ENCODE results near the gene ZNF326. TPM values are rescaled to one million over a fixed set of nuclear protein-coding genes. Genes with fewer than 3 reads are reported as not detected.
A peak's percentile ranks its signal among the peaks of the same experiment; 100 is the strongest.
"Not testable (repeated sequence)": the region's sequence is repeated elsewhere in the genome, so short reads cannot be mapped to it uniquely, and the experiment has no call there.

The ZNF326 gene
- total RNA-seq, 1 donor from 2014 or later = 9.1 TPM

DNA sequence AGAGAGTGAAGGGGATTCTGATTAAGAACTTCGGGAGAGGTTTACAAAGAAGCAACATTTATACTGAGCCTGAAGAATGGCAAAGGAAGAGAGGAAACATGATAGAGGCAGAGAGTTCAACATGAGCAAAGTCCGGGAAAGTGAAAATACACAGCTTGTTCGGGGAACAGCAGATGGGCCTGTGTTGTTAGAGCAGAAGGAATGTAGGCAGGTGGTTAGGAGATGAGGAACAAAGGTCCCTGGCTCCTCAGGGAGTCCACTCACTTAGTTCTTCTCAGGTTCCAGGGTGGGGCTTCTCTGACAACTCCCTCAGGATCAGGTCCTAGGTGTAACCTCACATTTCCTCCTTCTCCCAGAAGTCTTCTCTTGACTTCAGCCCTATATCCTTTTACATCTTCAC lies 5.1 kb upstream of the ZNF326 start:
- TF ChIP-seq, protein P1, sequence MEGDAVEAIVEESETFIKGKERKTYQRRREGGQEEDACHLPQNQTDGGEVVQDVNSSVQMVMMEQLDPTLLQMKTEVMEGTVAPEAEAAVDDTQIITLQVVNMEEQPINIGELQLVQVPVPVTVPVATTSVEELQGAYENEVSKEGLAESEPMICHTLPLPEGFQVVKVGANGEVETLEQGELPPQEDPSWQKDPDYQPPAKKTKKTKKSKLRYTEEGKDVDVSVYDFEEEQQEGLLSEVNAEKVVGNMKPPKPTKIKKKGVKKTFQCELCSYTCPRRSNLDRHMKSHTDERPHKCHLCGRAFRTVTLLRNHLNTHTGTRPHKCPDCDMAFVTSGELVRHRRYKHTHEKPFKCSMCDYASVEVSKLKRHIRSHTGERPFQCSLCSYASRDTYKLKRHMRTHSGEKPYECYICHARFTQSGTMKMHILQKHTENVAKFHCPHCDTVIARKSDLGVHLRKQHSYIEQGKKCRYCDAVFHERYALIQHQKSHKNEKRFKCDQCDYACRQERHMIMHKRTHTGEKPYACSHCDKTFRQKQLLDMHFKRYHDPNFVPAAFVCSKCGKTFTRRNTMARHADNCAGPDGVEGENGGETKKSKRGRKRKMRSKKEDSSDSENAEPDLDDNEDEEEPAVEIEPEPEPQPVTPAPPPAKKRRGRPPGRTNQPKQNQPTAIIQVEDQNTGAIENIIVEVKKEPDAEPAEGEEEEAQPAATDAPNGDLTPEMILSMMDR (conservative IDR thresholded peaks at IDR 0.05; ENCODE audit: low read depth, low read length) = no peak
- no peak for DNase-seq (ENCODE audit: low read depth)
- H3K4me3 ChIP-seq (ENCODE audit: low read depth, low read length) = no peak overlapping the region

DNA sequence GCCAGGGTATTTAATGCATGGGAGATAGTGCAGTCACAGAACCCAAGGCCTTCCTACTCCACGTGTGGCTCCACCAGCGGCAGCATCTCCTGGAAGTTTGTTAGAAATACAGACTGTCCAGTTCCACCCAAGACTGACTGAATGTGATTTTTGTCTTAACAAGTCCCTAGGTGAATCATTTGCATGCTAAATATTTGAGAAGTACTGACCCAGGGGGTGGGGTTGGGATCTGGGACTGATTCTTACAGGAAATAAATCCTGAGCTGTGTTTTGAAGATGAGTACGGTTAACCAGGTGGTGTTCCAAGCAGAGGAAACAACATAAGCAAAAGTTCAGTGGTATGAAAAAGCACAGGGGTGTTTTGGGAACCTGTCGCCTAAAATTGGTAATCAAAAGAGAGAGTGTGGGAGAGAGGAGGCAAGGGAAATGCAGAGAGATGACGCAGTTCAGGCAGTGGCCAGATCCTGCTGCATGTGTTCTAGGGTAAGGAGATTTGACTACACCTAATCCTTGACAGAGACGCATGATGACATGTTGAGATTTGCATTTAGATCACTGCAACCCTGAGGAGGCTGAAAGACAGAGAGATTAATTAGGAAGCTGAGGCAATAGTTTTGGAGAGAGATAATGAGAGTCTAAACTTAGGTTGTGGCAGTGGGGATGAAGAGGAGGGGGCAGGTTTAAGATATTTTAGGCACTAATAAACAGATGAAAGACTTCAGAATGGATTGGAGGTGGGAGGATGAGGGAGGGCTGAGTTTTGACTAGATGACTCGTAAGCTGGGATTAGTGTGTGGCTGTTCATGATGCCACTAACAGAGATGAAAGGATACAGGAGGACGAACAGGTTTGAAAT lies 3.7 kb upstream of the ZNF326 start:
- TF ChIP-seq, protein P1 (conservative IDR thresholded peaks at IDR 0.05; ENCODE audit: low read depth, low read length) = no peak
- no peak for DNase-seq (ENCODE audit: low read depth)
- H3K4me3 ChIP-seq (ENCODE audit: low read depth, low read length) = no peak overlapping the region

DNA sequence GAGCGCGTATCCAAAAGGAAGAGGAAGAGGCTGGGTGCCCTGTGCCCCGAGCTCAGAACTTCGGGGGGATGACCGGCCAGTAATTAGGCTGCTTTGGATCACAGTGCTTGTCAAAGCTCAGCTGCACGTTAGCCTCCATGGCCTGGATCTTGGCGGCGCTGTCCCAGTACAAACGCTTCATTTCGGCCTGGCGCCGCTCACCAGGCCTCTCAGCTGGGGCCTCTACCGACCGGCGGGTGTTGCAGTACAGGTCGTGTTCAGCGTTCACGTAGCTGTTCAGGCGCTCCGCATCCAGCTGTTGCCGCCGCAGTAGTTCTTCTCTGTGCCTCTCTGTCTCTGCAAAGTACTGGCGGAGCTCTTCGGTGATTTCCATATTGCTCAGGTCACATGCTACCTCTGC lies 1.4 kb upstream of the ZNF326 start:
- TF ChIP-seq, protein P1 (conservative IDR thresholded peaks at IDR 0.05; ENCODE audit: low read depth, low read length) = no peak
- DNase-seq (ENCODE audit: low read depth) = no peak
- no peak overlapping the region for H3K4me3 ChIP-seq (ENCODE audit: low read depth, low read length)

DNA sequence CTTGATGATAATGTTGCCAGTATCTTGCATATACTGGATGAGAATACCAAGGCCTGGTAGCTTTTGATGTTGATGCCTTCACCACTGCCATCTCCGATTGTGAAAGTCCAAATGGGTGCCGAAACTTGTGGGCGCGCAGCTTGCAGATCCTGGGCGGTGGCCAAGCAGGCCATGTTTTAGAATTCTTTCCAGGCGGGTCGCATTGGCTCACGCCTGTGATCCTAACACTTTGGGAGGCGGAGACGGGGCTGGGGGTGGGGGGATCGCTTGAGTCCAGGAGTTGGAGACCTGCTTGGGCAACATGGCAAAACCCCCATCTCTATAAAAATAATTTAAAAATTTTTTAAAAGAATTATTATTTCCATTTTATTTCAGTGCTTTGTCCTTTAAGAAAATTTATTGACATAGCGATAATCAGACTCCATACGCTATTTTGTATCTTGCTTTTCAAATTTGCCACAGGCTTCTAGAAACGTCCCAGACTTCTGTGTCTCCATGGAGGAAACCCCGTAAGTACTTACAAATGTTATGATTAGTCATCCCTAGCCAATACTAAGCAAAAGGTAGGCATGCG lies 592 bp upstream of the ZNF326 start:
- TF ChIP-seq, protein P1 (conservative IDR thresholded peaks at IDR 0.05; ENCODE audit: low read depth, low read length) = no peak
- H3K4me3 ChIP-seq (ENCODE audit: low read depth, low read length) = peak overlapping the region; percentile 88
- DNase-seq (ENCODE audit: low read depth) = no peak

DNA sequence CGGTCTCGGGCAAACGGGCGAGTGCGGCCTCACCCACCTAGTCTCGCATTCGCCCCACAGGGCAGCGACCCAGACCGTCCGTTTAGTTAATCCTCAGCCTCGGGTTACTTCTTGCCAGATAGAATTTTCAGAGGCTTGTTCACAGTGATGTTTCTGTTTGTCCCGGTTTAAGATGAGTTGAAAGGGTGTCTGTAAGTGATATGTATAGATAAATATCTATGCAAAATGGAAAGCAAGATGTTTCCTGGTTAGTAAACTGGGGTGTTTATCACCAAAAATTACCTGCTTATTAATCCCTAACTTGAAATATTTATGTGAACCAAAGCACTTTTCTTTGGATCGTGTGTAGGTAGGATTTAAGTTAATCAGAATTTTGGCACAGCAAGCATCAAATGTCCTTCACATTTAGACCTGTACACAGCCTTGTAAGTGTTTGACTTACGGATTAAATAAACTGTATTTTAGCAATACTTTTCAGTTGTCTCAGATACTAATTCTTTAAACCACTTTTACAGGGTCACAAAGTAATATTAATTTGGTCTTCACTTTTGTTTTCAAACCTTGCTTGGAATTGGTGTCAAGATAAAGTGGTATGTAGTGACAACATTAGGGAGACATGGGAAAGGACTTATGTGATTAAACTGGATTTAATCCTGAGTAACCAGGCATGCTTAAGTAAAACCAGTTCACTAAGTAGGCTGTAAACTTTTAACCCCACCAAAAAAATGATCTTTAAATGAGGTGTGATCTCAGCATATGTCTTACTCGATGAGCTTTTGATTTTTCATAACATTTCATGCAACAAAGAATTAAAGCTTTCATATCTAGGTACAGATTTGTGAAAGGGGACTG lies 914 bp downstream of the ZNF326 start:
- H3K4me3 ChIP-seq (ENCODE audit: low read depth, low read length) = peak overlapping the region; percentile 88
- no peak for DNase-seq (ENCODE audit: low read depth)
- TF ChIP-seq, protein P1 (conservative IDR thresholded peaks at IDR 0.05; ENCODE audit: low read depth, low read length) = no peak

DNA sequence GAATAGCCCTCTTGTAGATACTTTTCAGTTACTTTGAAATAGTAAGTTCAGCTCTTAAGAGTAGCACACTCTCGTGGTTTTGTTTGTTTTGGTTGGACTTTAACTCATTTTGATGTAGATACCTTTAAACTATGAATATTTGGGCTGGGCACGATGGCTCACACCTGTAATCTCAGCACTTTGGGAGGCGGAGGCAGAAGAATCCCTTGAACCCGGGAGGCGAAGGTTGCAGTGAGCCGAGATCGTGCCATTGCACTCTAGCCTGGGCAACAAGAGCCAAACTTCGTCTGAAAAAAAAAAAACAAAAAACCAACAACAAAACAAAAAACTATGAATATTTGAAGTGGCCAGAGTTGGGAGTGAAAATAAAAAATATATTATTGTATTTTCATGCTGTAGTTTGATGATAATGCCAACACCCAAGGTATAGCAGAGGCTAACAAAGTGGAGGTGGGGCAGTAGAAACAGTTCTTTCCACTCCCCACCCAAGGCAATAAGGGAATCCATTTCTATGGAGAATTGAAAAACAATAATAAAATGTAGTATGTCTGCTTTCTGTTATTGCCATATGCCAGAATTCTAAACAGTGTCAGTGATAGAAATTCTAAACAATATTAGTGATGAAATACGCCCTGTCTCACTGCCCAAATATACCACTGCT lies 1.7 kb downstream of the ZNF326 start:
- no peak for DNase-seq (ENCODE audit: low read depth)
- H3K4me3 ChIP-seq (ENCODE audit: low read depth, low read length) = peak overlapping the region; percentile 88
- TF ChIP-seq, protein P1 (conservative IDR thresholded peaks at IDR 0.05; ENCODE audit: low read depth, low read length) = no peak

DNA sequence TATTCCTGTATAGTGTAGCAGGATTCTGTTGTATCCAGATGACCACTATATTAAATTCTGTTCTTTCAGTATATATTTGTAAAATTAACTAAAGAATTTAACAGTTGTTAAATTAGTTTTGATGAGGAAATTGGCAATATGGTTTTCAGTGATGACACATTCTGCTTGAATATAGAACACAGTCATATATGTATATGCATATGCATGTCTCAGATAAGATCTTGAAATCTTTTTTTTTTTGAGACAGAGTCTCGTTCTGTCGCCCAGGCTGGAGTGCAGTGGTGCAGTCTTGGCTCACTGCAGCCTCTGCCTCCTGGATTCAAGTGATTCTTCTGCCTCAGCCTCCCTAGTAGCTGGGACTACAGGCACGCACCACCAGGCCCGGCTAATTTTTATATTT lies 2.2 kb downstream of the ZNF326 start:
- H3K4me3 ChIP-seq (ENCODE audit: low read depth, low read length) = peak overlapping the region; percentile 88
- DNase-seq (ENCODE audit: low read depth) = not testable (repeated sequence)
